CD4-positive, alpha-beta T cell (primary cell): ENCODE results near the gene DCAF6. TPM values are rescaled to one million over a fixed set of nuclear protein-coding genes. Genes with fewer than 3 reads are reported as not detected.

Experiments
- ATAC-seq: fragments of 200-7000 bp; cut with Tn5 transposase; one replicate; pipeline ENCODE4 v1.10.0; 2022; ENCODE audit warnings: mild to moderate bottlenecking; ENCODE audit not compliant: poor library complexity
- CTCF ChIA-PET: fragments of 350-600 bp; sonication (Branson Sonifier 250); formaldehyde crosslinking; loops from one replicate; lab custom pipeline; 2021; ENCODE audit warnings: antibody characterized with exemption, inconsistent platforms; lab: Charles Lee
- POLR2A ChIA-PET: fragments of 350-600 bp; sonication (Branson Sonifier 250); formaldehyde crosslinking; loops from one replicate; lab custom pipeline; 2021; ENCODE audit warnings: antibody characterized with exemption, inconsistent platforms; lab: Charles Lee
- DNase-seq, 14 experiments: peaks; one replicate each; pipeline ENCODE4 v3.0.0-alpha.2; 2013 to 2020; ENCODE audit warnings: mixed read lengths in 2 of 14
- H3K27ac ChIP-seq, 2 donors: one replicate each; pipeline versions ENCODE4 v1.5.1 to v1.7.0; 2013; ENCODE audit warnings: low read length in 2 of 2, low read depth in 1 of 2, mild to moderate bottlenecking in 1 of 2
- H3K27me3 ChIP-seq, 2 experiments: 1 replicate in 1 of 2; 2 replicates in 1 of 2; pipeline versions ENCODE4 v1.6.1 to v1.7.0; 2013; ENCODE audit warnings: low read length in 2 of 2, control low read depth in 1 of 2, mild to moderate bottlenecking in 1 of 2, moderate library complexity in 1 of 2; ENCODE audit not compliant: insufficient read depth in 2 of 2, control insufficient read depth in 1 of 2
- H3K36me3 ChIP-seq: one replicate; pipeline ENCODE4 v1.6.1; 2013; ENCODE audit warnings: low read length, control low read depth; ENCODE audit not compliant: insufficient read depth
- H3K4me1 ChIP-seq: one replicate; pipeline ENCODE4 v1.6.1; 2013; ENCODE audit warnings: low read length, control low read depth; ENCODE audit not compliant: insufficient read depth
- H3K4me3 ChIP-seq: one replicate; pipeline ENCODE4 v1.5.1; 2013; ENCODE audit warnings: mild to moderate bottlenecking, low read length, moderate library complexity
- H3K9me3 ChIP-seq, 2 experiments: 1 replicate in 1 of 2; 2 replicates in 1 of 2; pipeline versions ENCODE4 v1.6.1 to v1.7.0; 2013; ENCODE audit warnings: low read length in 2 of 2, mild to moderate bottlenecking in 2 of 2, control low read depth in 1 of 2, moderate library complexity in 1 of 2; ENCODE audit not compliant: control insufficient read depth in 1 of 2, insufficient read depth in 1 of 2
- H3K27ac Mint-ChIP-seq: one replicate; pipeline ENCODE4 v1.8.0; 2020; ENCODE audit warnings: mixed read lengths
- H3K27me3 Mint-ChIP-seq: one replicate; pipeline ENCODE4 v1.8.0; 2021; ENCODE audit warnings: mixed read lengths
- H3K36me3 Mint-ChIP-seq: one replicate; pipeline ENCODE4 v1.8.0; 2021; ENCODE audit warnings: low read depth, mixed read lengths
- H3K4me1 Mint-ChIP-seq: one replicate; pipeline ENCODE4 v1.8.0; 2021; ENCODE audit warnings: low read depth, mixed read lengths
- H3K4me3 Mint-ChIP-seq: one replicate; pipeline ENCODE4 v1.8.0; 2020; ENCODE audit warnings: mild to moderate bottlenecking, mixed read lengths
- H3K9me3 Mint-ChIP-seq: one replicate; pipeline ENCODE4 v1.8.0; 2020; ENCODE audit warnings: mixed read lengths
- intact Hi-C, 2 experiments: fragments of 100-400 bp; cut with DNase I in 1 of 2; cut with micrococcal nuclease in 1 of 2; formaldehyde crosslinking; loops; one replicate each; pipeline versions ENCODE4 v1.15.1 to v1.9.0; 2023 to 2025; cut with DNase I, micrococcal nuclease
- total RNA-seq, 174 experiments: library from RNA in 2 of 174; stranded (reverse) in 2 of 174; gene quantifications; one replicate each; pipeline ENCODE4 v1.2.3 and lab custom pipeline; 2021 to 2026
- TF ChIP-seq, protein P1 (sequence below): fragments of 200-600 bp; IDR thresholded peaks from one replicate; pipeline ENCODE4 v1.8.0; 2022; ENCODE audit warnings: antibody characterized with exemption, mild to moderate bottlenecking

Gene DCAF6
- total RNA-seq, 2 experiments from 2014 or later = 13.3 to 13.6 TPM

DNA sequence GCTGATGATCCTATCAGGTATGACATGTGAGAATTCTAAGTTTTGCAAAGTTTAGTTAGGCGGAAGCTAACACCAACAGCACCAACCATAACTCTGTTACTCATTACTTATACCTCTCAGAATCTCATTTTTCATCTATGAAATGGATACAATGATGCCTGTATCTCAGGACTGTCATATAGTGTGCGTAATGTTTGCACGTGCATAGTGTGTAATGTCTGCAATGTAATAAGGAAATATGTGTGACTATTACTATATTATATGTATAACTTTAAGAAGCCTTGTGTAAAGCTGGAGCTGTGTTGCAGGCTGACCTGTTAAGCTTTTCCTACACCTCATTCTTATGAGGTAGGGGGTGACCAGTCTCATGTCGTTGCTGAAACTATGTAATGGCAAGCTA lies 35.6 kb upstream of the DCAF6 start:
- intact Hi-C loops = no loop called here
- no peaks in the 10 kb centered on the region for H3K36me3 ChIP-seq
- Mint-ChIP-seq H3K4me1 (no peaks in the 10 kb centered on the region), H3K27ac (no peak overlapping the region), H3K4me3 (no peak overlapping the region), H3K36me3 (no peaks in the 10 kb centered on the region), H3K27me3 (peaks cover 4% of the 10 kb centered on the region), H3K9me3 (no peaks in the 10 kb centered on the region)
- TF ChIP-seq, protein P1, sequence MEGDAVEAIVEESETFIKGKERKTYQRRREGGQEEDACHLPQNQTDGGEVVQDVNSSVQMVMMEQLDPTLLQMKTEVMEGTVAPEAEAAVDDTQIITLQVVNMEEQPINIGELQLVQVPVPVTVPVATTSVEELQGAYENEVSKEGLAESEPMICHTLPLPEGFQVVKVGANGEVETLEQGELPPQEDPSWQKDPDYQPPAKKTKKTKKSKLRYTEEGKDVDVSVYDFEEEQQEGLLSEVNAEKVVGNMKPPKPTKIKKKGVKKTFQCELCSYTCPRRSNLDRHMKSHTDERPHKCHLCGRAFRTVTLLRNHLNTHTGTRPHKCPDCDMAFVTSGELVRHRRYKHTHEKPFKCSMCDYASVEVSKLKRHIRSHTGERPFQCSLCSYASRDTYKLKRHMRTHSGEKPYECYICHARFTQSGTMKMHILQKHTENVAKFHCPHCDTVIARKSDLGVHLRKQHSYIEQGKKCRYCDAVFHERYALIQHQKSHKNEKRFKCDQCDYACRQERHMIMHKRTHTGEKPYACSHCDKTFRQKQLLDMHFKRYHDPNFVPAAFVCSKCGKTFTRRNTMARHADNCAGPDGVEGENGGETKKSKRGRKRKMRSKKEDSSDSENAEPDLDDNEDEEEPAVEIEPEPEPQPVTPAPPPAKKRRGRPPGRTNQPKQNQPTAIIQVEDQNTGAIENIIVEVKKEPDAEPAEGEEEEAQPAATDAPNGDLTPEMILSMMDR = no peak
- H3K27ac ChIP-seq = no peak overlapping the region
- H3K4me1 ChIP-seq = no peaks in the 10 kb centered on the region
- H3K9me3 ChIP-seq = no peaks in the 10 kb centered on the region
- no peak overlapping the region for H3K4me3 ChIP-seq
- ATAC-seq (no peak), DNase-seq (no peak)
- CTCF ChIA-PET = no interaction called here
- POLR2A ChIA-PET = no interaction called here
- no peaks in the 10 kb centered on the region for H3K27me3 ChIP-seq

DNA sequence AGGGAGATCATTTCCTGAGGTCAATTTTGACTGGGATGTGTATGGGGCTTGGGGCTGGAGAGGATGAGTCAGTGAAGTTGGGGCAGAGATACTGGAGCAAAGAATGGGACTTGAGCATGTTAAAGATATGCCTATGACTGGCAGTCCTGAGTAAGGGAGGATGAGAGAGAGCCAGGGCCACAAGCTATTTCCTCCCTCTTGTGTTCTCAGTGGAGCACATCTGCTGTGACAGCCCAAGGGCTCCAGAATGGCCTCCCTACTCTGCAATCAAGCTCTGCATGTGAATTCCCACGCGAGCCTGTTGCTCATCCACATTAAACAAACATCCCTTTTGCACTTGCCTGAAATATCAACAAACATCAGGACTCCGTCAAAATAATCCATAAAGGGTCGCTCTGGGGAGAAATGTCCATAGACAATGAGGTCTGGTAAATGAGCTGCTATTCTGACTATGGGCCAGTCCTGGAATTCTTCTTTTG lies 31.8 kb upstream of the DCAF6 start:
- POLR2A ChIA-PET = no interaction called here
- peaks cover 12% of the 10 kb centered on the region for H3K27me3 Mint-ChIP-seq
- H3K4me3 ChIP-seq = no peak overlapping the region
- H3K27ac ChIP-seq = no peak overlapping the region
- intact Hi-C loops = no loop called here
- H3K4me1 ChIP-seq = no peaks in the 10 kb centered on the region
- no peaks in the 10 kb centered on the region for H3K36me3 ChIP-seq
- TF ChIP-seq, protein P1 = no peak
- H3K36me3 Mint-ChIP-seq = no peaks in the 10 kb centered on the region
- H3K27ac Mint-ChIP-seq = no peak overlapping the region
- DNase-seq (no peak), ATAC-seq (no peak)
- no peaks in the 10 kb centered on the region for H3K9me3 Mint-ChIP-seq
- peaks cover 0 to 10% of the 10 kb centered on the region in 2 experiments for H3K9me3 ChIP-seq
- no peak overlapping the region for H3K4me3 Mint-ChIP-seq
- CTCF ChIA-PET = no interaction called here
- no peaks in the 10 kb centered on the region for H3K27me3 ChIP-seq
- H3K4me1 Mint-ChIP-seq = no peaks in the 10 kb centered on the region

DNA sequence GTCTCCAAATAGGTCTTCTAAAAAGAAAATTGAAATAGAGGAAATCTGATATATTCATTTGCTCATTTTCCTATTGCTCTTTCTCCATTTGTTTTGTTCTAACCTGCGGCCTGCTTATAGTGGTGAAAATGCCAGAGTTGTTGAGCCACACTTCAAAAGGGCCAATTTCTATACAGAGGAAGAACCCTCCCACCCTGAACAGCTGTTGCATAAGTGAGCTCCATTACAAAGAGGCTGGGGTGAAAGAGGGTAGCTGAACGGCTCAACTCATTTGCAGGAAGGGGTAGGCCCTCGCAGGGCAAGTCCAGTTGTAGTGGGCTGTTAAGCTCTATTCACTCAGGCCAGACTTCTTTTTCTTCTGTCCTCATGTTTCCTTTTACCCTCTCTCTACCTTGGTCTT lies 31.3 kb upstream of the DCAF6 start:
- Mint-ChIP-seq H3K4me1 (no peaks in the 10 kb centered on the region), H3K27ac (no peak overlapping the region), H3K9me3 (peaks cover 3% of the 10 kb centered on the region), H3K27me3 (peaks cover 12% of the 10 kb centered on the region), H3K36me3 (no peaks in the 10 kb centered on the region), H3K4me3 (no peak overlapping the region)
- TF ChIP-seq, protein P1 = no peak
- no peak overlapping the region for H3K27ac ChIP-seq
- no peaks in the 10 kb centered on the region for H3K27me3 ChIP-seq
- ChIA-PET POLR2A (no interaction called here), CTCF (no interaction called here)
- H3K4me1 ChIP-seq = no peaks in the 10 kb centered on the region
- ATAC-seq (no peak), DNase-seq (no peak)
- no peak overlapping the region for H3K4me3 ChIP-seq
- H3K36me3 ChIP-seq = no peaks in the 10 kb centered on the region
- H3K9me3 ChIP-seq = peaks cover 0 to 14% of the 10 kb centered on the region in 2 experiments
- intact Hi-C loops = no loop called here
